ENCODE measurements around the gene KLK2.

Gene KLK2

GRCh38 chr19:50873056-50873455 lies at the start of gene KLK2:
TSS of gene KLK2 (plus strand) at chr19:50873439. CDS start at chr19:50873474, 35 bp downstream.
- no peak for DNase-seq (ENCODE audit: low read depth, low spot score)
- in situ Hi-C loops (cut with HindIII; ENCODE audit: low sequenced_read_pairs): no loop called here
- TF ChIP-seq CTCF (IDR thresholded peaks at IDR 0.05; ENCODE audit: low read depth, low read length): no peak
- no peak within 1 kb of the TSS for H3K4me3 ChIP-seq (ENCODE audit: low read depth, low read length)

GRCh38 chr19:50826492-50827240 lies 46.6 kb upstream of the KLK2 start:
- in situ Hi-C loops (cut with HindIII; ENCODE audit: low sequenced_read_pairs): no loop called here
- TF ChIP-seq CTCF (IDR thresholded peaks at IDR 0.05; ENCODE audit: low read depth, low read length): no peak
- H3K4me3 ChIP-seq (ENCODE audit: low read depth, low read length): no peak overlapping the region
- no peak for DNase-seq (ENCODE audit: low read depth, low spot score)

GRCh38 chr19:50827476-50827875 lies 45.8 kb upstream of the KLK2 start:
- DNase-seq (ENCODE audit: low read depth, low spot score): no peak
- in situ Hi-C loops (cut with HindIII; ENCODE audit: low sequenced_read_pairs): no loop called here
- no peak overlapping the region for H3K4me3 ChIP-seq (ENCODE audit: low read depth, low read length)
- TF ChIP-seq CTCF (IDR thresholded peaks at IDR 0.05; ENCODE audit: low read depth, low read length): no peak

- H3K4me3 ChIP-seq (ENCODE audit: low read depth, low read length): no peak overlapping the region
- in situ Hi-C loops (cut with HindIII; ENCODE audit: low sequenced_read_pairs): no loop called here
- TF ChIP-seq CTCF (IDR thresholded peaks at IDR 0.05; ENCODE audit: low read depth, low read length): no peak
- DNase-seq (ENCODE audit: low read depth, low spot score): no peak
These were observed 43.4 kb upstream of the KLK2 start for GRCh38 chr19:50829801-50830200.

GRCh38 chr19:50830266-50831025 lies 42.8 kb upstream of the KLK2 start:
- no peak for DNase-seq (ENCODE audit: low read depth, low spot score)
- in situ Hi-C loops (cut with HindIII; ENCODE audit: low sequenced_read_pairs): no loop called here
- no peak overlapping the region for H3K4me3 ChIP-seq (ENCODE audit: low read depth, low read length)
- no peak for TF ChIP-seq CTCF (IDR thresholded peaks at IDR 0.05; ENCODE audit: low read depth, low read length)

- no peak overlapping the region for H3K4me3 ChIP-seq (ENCODE audit: low read depth, low read length)
- DNase-seq (ENCODE audit: low read depth, low spot score): no peak
- in situ Hi-C loops (cut with HindIII; ENCODE audit: low sequenced_read_pairs): no loop called here
- no peak for TF ChIP-seq CTCF (IDR thresholded peaks at IDR 0.05; ENCODE audit: low read depth, low read length)
These were observed 42.2 kb upstream of the KLK2 start for GRCh38 chr19:50831026-50831396.

Data from astrocyte of the spinal cord (primary cell).